Heart left ventricle (tissue), 13 donors: ENCODE measurements around the gene TTC27.

Experiments
- POLR2A ChIP-seq, 2 donors: fragments of 450-650 bp; IDR thresholded peaks; one replicate each; pipeline ENCODE4 v1.6.1; 2017; ENCODE audit warnings: antibody characterized with exemption in 2 of 2, mild to moderate bottlenecking in 2 of 2, moderate library complexity in 2 of 2
- TF ChIP-seq, protein P1 (sequence below), 12 donors: fragments of 200-600 bp; sonication (generic) in 4 of 12; IDR thresholded peaks; one replicate each; pipeline versions ENCODE4 v1.5.0 to v1.8.0; 2018 to 2022; ENCODE audit warnings: antibody characterized with exemption in 12 of 12, mild to moderate bottlenecking in 5 of 12
- donor health status: ischemic (EF 13 %, LVEDD 7.1; RV severe dilation, severe dysfunction).
- donor health status: DM: no; HTN: yes; CAD: no.
- donor health status: DM: no; HTN: no; CAD: no.
- donor health status: ischemic (EF 25% LVEDD 6.9; RV normal size, moderate dysfunction).
- donor health status: ischemic (EF 25% LVEDD 5.7; RV mildly dilated, moderate dysfunction).
- donor health status: ischemic (EF 35%, LVEDD 5.7; RV mildly dilated, moderate dysfunction).
- donor health status: nonischemic (EF 11% LVEDD 7.7; RV severe dilation, severe dysfunction).
- donor health status: DM: yes; HTN: yes; CAD: no.
- donor health status: PGD.
- donor health status: ischemic (EF 29% LVEDD 5.4; RV normal size, mild dysfunction).
- donor health status: nonischemic (EF 23%, LVEDD 6.1; RV moderate dilation, normal function).

DNA sequence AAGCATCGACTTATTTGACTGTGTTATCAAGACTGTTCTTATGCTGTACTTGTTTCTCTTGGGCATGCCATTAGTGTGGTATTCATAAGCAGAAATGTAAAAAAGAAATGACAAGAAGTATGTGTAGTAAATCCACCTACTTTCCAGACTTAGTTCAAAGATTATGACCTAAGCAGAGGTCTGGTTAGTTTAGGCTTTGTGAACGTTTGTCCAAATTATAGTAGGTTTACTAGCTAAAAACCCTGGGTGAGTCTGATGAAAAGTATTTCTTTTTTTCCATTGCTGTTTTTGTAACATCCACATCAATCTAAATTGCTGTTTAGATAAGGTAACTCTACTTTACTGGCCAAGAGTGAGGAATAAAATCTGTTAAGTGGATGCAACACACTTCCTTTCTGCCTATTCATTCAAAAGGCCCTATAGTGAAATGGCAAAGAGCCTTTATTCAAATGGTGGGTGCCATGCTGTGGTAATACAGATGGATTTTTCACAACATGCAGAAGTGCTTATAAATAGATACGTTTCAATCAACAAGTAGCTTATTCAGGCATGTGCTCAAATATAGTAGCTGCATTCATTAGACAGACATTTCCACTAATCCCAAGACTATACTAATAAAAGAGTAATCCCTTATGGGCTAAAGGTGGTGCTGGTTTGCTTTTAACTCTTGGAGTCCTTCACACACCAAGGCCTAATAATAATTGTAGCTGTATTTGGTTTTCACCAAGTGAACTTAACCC, 196.4 kb downstream of the TTC27 start:
- TF ChIP-seq, protein P1, sequence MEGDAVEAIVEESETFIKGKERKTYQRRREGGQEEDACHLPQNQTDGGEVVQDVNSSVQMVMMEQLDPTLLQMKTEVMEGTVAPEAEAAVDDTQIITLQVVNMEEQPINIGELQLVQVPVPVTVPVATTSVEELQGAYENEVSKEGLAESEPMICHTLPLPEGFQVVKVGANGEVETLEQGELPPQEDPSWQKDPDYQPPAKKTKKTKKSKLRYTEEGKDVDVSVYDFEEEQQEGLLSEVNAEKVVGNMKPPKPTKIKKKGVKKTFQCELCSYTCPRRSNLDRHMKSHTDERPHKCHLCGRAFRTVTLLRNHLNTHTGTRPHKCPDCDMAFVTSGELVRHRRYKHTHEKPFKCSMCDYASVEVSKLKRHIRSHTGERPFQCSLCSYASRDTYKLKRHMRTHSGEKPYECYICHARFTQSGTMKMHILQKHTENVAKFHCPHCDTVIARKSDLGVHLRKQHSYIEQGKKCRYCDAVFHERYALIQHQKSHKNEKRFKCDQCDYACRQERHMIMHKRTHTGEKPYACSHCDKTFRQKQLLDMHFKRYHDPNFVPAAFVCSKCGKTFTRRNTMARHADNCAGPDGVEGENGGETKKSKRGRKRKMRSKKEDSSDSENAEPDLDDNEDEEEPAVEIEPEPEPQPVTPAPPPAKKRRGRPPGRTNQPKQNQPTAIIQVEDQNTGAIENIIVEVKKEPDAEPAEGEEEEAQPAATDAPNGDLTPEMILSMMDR (IDR thresholded peaks at IDR 0.05) = no peak
- TF ChIP-seq POLR2A (IDR thresholded peaks at IDR 0.05) = no peak
